Subcutaneous adipose tissue (tissue), 4 donors: Measurements from ENCODE around the gene SPAG9. TPM values are rescaled to one million over a fixed set of nuclear protein-coding genes. Genes with fewer than 3 reads are reported as not detected.

ENCODE experiments used
- CTCF ChIP-seq: fragments of 450-650 bp; IDR thresholded peaks from one replicate; pipeline ENCODE4 v1.5.1; 2016; ENCODE audit warnings: low read depth, mild to moderate bottlenecking, control low read depth, antibody characterized with exemption, moderate library complexity
- total RNA-seq, 4 donors: library from RNA; depleted of rRNA; stranded (reverse); fragments of >200 nt; gene quantifications; one replicate each; pipeline ENCODE4 v1.1.0, GENCODE V29; 2016

The SPAG9 gene
- total RNA-seq, 4 donors from 2014 or later: 135 to 153 (median 150) TPM

DNA sequence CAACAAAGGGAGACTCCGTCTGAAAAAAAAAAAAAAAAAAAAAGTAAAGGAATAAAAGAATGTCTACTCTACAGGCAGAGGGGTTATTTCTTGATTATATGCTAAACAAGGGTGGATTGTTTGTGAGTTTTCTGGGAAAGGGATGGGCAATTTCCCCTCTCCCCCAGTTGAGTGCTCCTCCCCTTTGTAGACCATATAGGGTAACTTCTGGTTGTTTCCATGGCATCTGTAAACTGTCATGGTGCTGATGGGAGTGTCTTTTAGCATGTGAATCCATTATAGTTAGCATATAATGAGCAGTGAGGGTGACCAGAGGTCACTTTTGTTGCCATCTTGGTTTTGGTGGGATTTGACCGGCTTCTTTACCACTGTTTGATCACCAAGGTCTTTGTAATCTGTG, 28.5 kb upstream of the SPAG9 start:
- TF ChIP-seq CTCF: no peak

DNA sequence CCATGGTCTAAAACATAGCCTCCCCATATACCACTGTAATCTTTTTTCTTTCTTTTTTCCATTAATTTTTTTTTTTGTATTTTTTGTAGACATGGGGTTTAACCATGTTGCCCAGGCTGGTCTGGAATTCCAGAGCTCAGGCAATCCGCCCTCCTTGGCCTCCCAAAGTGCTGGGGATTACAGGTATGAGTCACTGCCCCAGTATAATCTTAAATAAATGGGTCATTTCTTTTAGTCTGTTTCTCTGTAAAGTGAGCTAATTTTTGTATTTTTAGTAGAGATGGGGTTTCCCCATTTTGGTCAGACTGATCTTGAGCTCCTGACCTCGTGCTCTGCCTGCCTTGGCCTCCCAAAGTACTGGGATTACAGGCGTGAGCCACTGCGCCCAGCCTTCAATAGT, 27.0 kb upstream of the SPAG9 start:
- TF ChIP-seq CTCF: no peak

DNA sequence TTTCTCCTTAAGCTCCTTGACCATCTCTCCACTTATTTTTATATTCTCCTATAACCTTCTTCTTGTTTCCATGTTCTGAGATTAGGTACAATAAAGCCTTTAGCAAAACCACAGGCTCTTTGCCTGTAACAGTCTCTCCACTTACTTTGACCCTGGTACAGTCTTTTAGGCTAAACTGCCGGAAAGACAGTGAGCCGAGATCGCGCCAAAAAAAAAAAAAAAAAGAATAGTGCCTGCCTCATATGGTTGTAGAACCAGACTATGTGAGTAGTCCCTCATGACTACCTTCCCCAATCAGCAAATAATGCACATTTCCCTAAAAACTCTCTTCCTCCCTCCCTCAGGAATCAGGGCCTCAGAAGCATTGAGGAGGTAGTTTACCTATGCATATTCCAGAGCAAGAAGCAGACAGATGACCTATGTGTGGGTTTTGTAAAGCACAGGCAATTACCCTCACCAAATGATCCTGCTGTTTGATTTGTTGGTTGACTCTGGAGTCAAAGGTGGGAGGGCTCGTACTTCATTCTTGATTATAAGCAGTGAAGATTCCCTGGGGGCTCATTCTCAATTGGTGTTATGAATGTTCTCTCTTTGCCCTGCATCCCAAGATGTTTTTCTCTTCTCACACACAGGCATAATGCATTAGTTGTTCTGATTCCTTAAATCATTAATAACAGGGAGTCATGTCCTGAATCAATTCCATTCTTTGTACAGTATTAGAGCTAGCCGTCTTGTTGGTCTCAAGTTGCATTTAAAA, 23.8 kb upstream of the SPAG9 start:
- TF ChIP-seq CTCF: no peak

GRCh38 chr17:51142597-51142996, 21.9 kb upstream of the SPAG9 start:
- no peak for TF ChIP-seq CTCF

- no peak for TF ChIP-seq CTCF
These were observed 15.3 kb upstream of the SPAG9 start for GRCh38 chr17:51135956-51136355.

DNA sequence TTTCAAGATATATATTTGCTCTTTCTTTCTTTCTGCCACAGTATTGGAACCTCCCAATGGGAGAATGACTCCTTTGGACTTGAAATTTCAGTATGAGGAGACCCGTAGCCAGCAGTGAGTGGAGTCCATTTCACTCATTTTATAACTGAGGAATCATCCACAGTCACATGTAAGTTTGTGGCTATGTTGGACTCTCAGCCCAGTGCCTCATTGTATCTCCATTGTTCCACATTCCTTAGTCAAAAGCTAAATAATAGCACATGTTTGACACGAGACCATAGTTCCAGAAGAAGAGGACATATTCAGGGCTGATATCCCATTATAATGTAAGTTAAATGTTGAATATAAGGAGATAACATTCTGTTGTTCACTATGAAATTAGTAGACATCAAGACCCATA, 12.7 kb upstream of the SPAG9 start:
- TF ChIP-seq CTCF: no peak

DNA sequence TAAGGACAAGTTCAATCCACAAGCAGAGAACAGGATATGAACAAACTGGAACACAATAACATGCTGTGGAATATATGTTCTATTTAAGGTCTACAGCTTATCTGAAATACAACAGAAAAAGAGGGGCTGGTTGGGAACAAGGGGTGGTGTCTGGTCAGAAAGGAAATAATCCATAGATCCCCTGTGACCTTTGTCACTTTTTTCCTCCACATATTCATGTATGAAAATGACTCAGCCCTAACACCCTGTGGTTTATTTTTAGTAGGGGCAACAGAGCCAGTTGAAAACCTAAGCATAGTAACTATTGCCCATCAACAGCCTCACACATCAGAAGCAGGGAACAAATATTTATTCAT, 12.3 kb upstream of the SPAG9 start:
- no peak for TF ChIP-seq CTCF
